IMR-90 (cell line): ENCODE data around the gene TMX2. TPM values are rescaled to one million over a fixed set of nuclear protein-coding genes. Genes with fewer than 3 reads are reported as not detected.

ENCODE experiments used
- ATAC-seq: fragments of 200-7000 bp; cut with Tn5 transposase; 2 replicates; pipeline ENCODE4 v1.9.1; 2020; ENCODE audit warnings: low read depth, mild to moderate bottlenecking, moderate library complexity
- BruUV-seq: library from RNA; stranded (reverse); fragments of 400-500 nt; replicated peaks from 2 replicates; lab custom pipeline; 2021; lab: Mats Ljungman, UMichigan
- CTCF ChIA-PET: fragments of 300-600 bp; formaldehyde crosslinking; extraction: SDS; loops from one replicate; lab custom pipeline; 2021; ENCODE audit warnings: antibody characterized with exemption; lab: Yijun Ruan, JAX
- POLR2A ChIA-PET: fragments of 300-600 bp; sonication (Branson Sonifier 250); formaldehyde crosslinking; loops from one replicate; lab custom pipeline; 2022; ENCODE audit warnings: antibody characterized with exemption; ENCODE audit not compliant: unreplicated experiment; lab: Charles Lee
- DNase-seq: peaks from one replicate; pipeline ENCODE4 v3.0.0; 2013
- H2AFZ ChIP-seq: replicated peaks from 2 replicates; pipeline ENCODE3; 2013; ENCODE audit warnings: low read length, mild to moderate bottlenecking; ENCODE audit not compliant: poor library complexity
- H2AK5ac ChIP-seq: 2 replicates; pipeline ENCODE4 v1.6.1; 2013; ENCODE audit warnings: low read depth, low read length, inconsistent platforms
- H2AK9ac ChIP-seq: replicated peaks from 2 replicates; pipeline ENCODE3; 2013; ENCODE audit warnings: mild to moderate bottlenecking, low read depth, low read length, moderate library complexity; ENCODE audit not compliant: poor library complexity
- H2BK120ac ChIP-seq: 2 replicates; pipeline ENCODE4 v1.6.1; 2013; ENCODE audit warnings: low read depth, low read length, inconsistent platforms
- H2BK15ac ChIP-seq: 3 replicates; pipeline ENCODE4 v1.6.1; 2013; ENCODE audit warnings: low read depth, low read length, inconsistent platforms
- H2BK20ac ChIP-seq: 2 replicates; pipeline ENCODE4 v1.6.1; 2013; ENCODE audit warnings: low read depth, mild to moderate bottlenecking, inconsistent platforms, low read length, moderate library complexity
- H2BK5ac ChIP-seq: 2 replicates; pipeline ENCODE4 v1.6.1; 2013; ENCODE audit warnings: mild to moderate bottlenecking, low read depth, low read length, inconsistent platforms; ENCODE audit not compliant: poor library complexity, severe bottlenecking
- H3K14ac ChIP-seq: replicated peaks from 2 replicates; pipeline ENCODE4 v1.6.1; 2013; ENCODE audit warnings: low read depth, low read length, inconsistent platforms
- H3K18ac ChIP-seq: 2 replicates; pipeline ENCODE4 v1.6.1; 2013; ENCODE audit warnings: low read depth, low read length, control low read depth
- H3K23ac ChIP-seq: 2 replicates; pipeline ENCODE4 v1.6.1; 2013; ENCODE audit warnings: low read depth, low read length, inconsistent platforms
- H3K27ac ChIP-seq: 2 replicates; pipeline ENCODE4 v1.5.1; 2013; ENCODE audit warnings: mild to moderate bottlenecking, control low read depth, low read length; ENCODE audit not compliant: insufficient read depth
- H3K27me3 ChIP-seq: 2 replicates; pipeline ENCODE4 v1.6.1; 2013; ENCODE audit warnings: low read length; ENCODE audit not compliant: control insufficient read depth, insufficient read depth
- H3K36me3 ChIP-seq: 2 replicates; pipeline ENCODE4 v1.6.1; 2013; ENCODE audit warnings: low read length, mixed read lengths; ENCODE audit not compliant: control insufficient read depth, insufficient read depth
- H3K4ac ChIP-seq: 2 replicates; pipeline ENCODE4 v1.6.1; 2013; ENCODE audit warnings: low read depth, low read length, inconsistent platforms
- H3K4me1 ChIP-seq: 2 replicates; pipeline ENCODE4 v1.6.1; 2013; ENCODE audit warnings: low read length, mixed read lengths; ENCODE audit not compliant: control insufficient read depth, insufficient read depth
- H3K4me2 ChIP-seq: 2 replicates; pipeline ENCODE4 v1.6.1; 2013; ENCODE audit warnings: low read depth, mild to moderate bottlenecking, control low read depth, low read length, moderate library complexity
- H3K4me3 ChIP-seq: 2 replicates; pipeline ENCODE4 v1.5.1; 2013; ENCODE audit warnings: low read depth, mild to moderate bottlenecking, control low read depth, low read length, moderate library complexity; ENCODE audit not compliant: insufficient read depth
- H3K56ac ChIP-seq: 2 replicates; pipeline ENCODE4 v1.6.1; 2013; ENCODE audit warnings: low read length, inconsistent platforms; ENCODE audit not compliant: insufficient read depth; ENCODE audit errors: extremely low read depth
- H3K79me1 ChIP-seq, 2 experiments: 2 replicates each; pipeline ENCODE4 v1.6.1; 2013; ENCODE audit warnings: low read length in 2 of 2, inconsistent platforms in 1 of 2, low read depth in 1 of 2
- H3K9ac ChIP-seq: 2 replicates; pipeline ENCODE4 v1.6.1; 2013; ENCODE audit warnings: low read depth, low read length, control low read depth
- H3K9me1 ChIP-seq: 2 replicates; pipeline ENCODE4 v1.6.1; 2013; ENCODE audit warnings: low read length, inconsistent platforms; ENCODE audit not compliant: insufficient read depth
- H3K9me3 ChIP-seq: 2 replicates; pipeline ENCODE4 v1.6.1; 2013; ENCODE audit warnings: low read length; ENCODE audit not compliant: control insufficient read depth, insufficient read depth
- H4K20me1 ChIP-seq: 2 replicates; pipeline ENCODE4 v1.6.1; 2013; ENCODE audit warnings: low read length, inconsistent platforms; ENCODE audit not compliant: insufficient read depth
- H4K5ac ChIP-seq: 2 replicates; pipeline ENCODE4 v1.6.1; 2013; ENCODE audit warnings: mild to moderate bottlenecking, low read depth, low read length, control low read depth
- H4K8ac ChIP-seq, 2 experiments: 2 replicates each; pipeline ENCODE4 v1.6.1; 2013; ENCODE audit warnings: low read depth in 2 of 2, low read length in 2 of 2, control low read depth in 1 of 2, inconsistent platforms in 1 of 2
- H4K91ac ChIP-seq: 2 replicates; pipeline ENCODE4 v1.6.1; 2013; ENCODE audit warnings: low read depth, low read length, inconsistent platforms; ENCODE audit not compliant: insufficient read depth
- BHLHE40 ChIP-seq: fragments of 150-350 bp; IDR thresholded peaks from 2 replicates; pipeline ENCODE4 v1.6.1; 2016; ENCODE audit warnings: mild to moderate bottlenecking, low read depth, low read length
- CEBPB ChIP-seq: IDR thresholded peaks from 2 replicates; pipeline ENCODE4 v1.6.1; 2012; ENCODE audit warnings: low read depth, low read length, improper control_type of control experiment
- CHD1 ChIP-seq: IDR thresholded peaks from 2 replicates; pipeline ENCODE4 v1.6.1; 2012; ENCODE audit warnings: low read depth, low read length, improper control_type of control experiment
- MAZ ChIP-seq: IDR thresholded peaks from 2 replicates; pipeline ENCODE4 v1.6.1; 2012; ENCODE audit warnings: low read depth, mild to moderate bottlenecking, low read length, improper control_type of control experiment, moderate library complexity, borderline replicate concordance
- MXI1 ChIP-seq: IDR thresholded peaks from 2 replicates; pipeline ENCODE4 v1.6.1; 2012; ENCODE audit warnings: low read depth, mild to moderate bottlenecking, low read length, moderate library complexity, borderline replicate concordance
- NFE2L2 ChIP-seq: fragments of 150-350 bp; IDR thresholded peaks from 2 replicates; pipeline ENCODE4 v1.6.1; 2016; ENCODE audit warnings: low read depth, mild to moderate bottlenecking, low read length
- POLR2A ChIP-seq: IDR thresholded peaks from 2 replicates; pipeline ENCODE4 v1.6.1; 2012; ENCODE audit warnings: mild to moderate bottlenecking, low read depth, low read length
- RAD21 ChIP-seq: IDR thresholded peaks from 2 replicates; pipeline ENCODE4 v1.6.1; 2012; ENCODE audit warnings: low read length, improper control_type of control experiment
- RCOR1 ChIP-seq: IDR thresholded peaks from 2 replicates; pipeline ENCODE4 v1.6.1; 2012; ENCODE audit warnings: mild to moderate bottlenecking, low read length, improper control_type of control experiment; ENCODE audit not compliant: insufficient replicate concordance
- WGBS, 2 experiments: methylation state at CpG; one replicate each; pipeline versions ENCODE4 v1.1.5 to v1.1.7; 2013; ENCODE audit warnings: missing lambda C conversion rate in 2 of 2; ENCODE audit not compliant: insufficient read length in 1 of 2; ENCODE audit errors: extremely low coverage in 2 of 2; 5-methylcytosine and 5-hydroxymethylcytosine counted together
- dilution Hi-C: fragments of 300-500 bp; cut with HindIII; formaldehyde crosslinking; loops from one replicate; pipeline ENCODE4 v1.14.3; 2018; ENCODE audit warnings: low sequenced_read_pairs; ENCODE audit not compliant: unreplicated experiment
- in situ Hi-C: fragments of 300-500 bp; cut with MboI; formaldehyde crosslinking; loops from 3 replicates; pipeline ENCODE4 v1.14.3; 2019; ENCODE audit warnings: low sequenced_read_pairs, inconsistent platforms, mixed read lengths
- intact Hi-C: fragments of 100-400 bp; cut with micrococcal nuclease; formaldehyde crosslinking; loops from 2 replicates; pipeline ENCODE4 v1.10.0; 2022
- polyA plus RNA-seq, 3 experiments: library from polyadenylated mRNA; depleted of rRNA; stranded (reverse); fragments of >200 nt; gene quantifications; 2 replicates each; pipeline ENCODE4 v1.2.3, GENCODE V29; 2012; ENCODE audit warnings: low replicate concordance in 1 of 3
- total RNA-seq: library from RNA; depleted of rRNA; stranded (reverse); fragments of >200 nt; gene quantifications from 2 replicates; pipeline ENCODE4 v1.2.3, GENCODE V29; 2012
- TF ChIP-seq, protein P1 (sequence below): fragments of 150-350 bp; IDR thresholded peaks from 2 replicates; pipeline ENCODE4 v1.6.1; 2017; ENCODE audit warnings: mild to moderate bottlenecking, antibody characterized with exemption, low read length, low read depth
- TF ChIP-seq, protein P2 (sequence below): conservative IDR thresholded peaks from 2 replicates; pipeline ENCODE4 v1.5.1; 2012; ENCODE audit warnings: mild to moderate bottlenecking, low read depth, low read length, improper control_type of control experiment

TMX2 gene
- total and polyA plus RNA-seq, 2 of the 4 experiments (the other 2 are of a cell fraction) = 60.3 to 103 TPM

DNA sequence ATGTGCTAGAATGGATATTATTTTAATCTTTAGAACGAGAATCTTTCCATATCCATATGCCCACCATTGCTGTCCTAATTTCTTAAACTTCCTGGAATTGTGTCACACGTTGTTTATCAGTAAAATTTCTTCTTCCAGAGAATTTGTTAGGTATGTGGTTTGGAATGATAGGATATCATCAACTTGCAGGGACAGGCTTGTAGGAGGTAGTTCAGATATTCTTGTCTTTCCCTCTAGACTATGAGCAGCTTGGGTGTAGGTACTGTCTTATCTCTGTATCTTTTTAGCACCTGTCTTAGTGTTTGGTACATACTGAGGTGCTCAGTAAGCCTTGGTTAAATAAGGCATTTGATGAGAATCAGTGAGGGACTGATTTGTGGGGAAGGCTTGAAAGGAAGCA, 52.6 kb downstream of the TMX2 start:
- Histone ChIP-seq H3K23ac (no peak overlapping the region), H3K14ac (no peak overlapping the region), H2BK120ac (no peak overlapping the region), H3K4ac (no peak overlapping the region), H3K27me3 (no peaks in the 10 kb centered on the region), H2BK20ac (no peak overlapping the region), H4K8ac (no peak overlapping the region), H2AK9ac (no peak overlapping the region), H3K27ac (peak overlapping the region; percentile 42; the same call in 1 of the 2 replicates), H3K4me1 (peaks cover 8% of the 10 kb centered on the region), H4K91ac (no peak overlapping the region), H3K18ac (no peak overlapping the region), H3K79me1 (peaks cover 0 to 35% of the 10 kb centered on the region in 2 experiments; a peak in 2 of 4 replicates), H2AK5ac (no peak overlapping the region), H3K9me1 (0 out of 2 replicates have a peak, but pooled peaks cover 6% of the 10 kb centered on the region), H3K56ac (no peak overlapping the region), H3K9ac (peak overlapping the region; percentile 100), H2BK15ac (no peak overlapping the region), H4K20me1 (peaks cover 65% of the 10 kb centered on the region), H3K36me3 (peaks cover 6% of the 10 kb centered on the region), H4K5ac (no peak overlapping the region; the same call in 1 of the 2 replicates), H3K4me3 (peak overlapping the region; percentile 99), H2AFZ (no peak overlapping the region), H3K9me3 (no peaks in the 10 kb centered on the region), H3K4me2 (peak overlapping the region; percentile 99), H2BK5ac (peak overlapping the region; percentile 39)
- DNase-seq (no peak), ATAC-seq (no peak)
- no TSS peak for BruUV-seq
- POLR2A ChIA-PET = interaction anchor here (0.6 to 1.4 kb wide), 5 partner anchors 14 to 551 kb away, joined by 3 to 7 read pairs (median 5); no protein-coding TSS in a partner anchor
- TF ChIP-seq MAZ = no peak
- TF ChIP-seq MXI1 = no peak
- TF ChIP-seq CHD1 = no peak
- TF ChIP-seq, protein P1, sequence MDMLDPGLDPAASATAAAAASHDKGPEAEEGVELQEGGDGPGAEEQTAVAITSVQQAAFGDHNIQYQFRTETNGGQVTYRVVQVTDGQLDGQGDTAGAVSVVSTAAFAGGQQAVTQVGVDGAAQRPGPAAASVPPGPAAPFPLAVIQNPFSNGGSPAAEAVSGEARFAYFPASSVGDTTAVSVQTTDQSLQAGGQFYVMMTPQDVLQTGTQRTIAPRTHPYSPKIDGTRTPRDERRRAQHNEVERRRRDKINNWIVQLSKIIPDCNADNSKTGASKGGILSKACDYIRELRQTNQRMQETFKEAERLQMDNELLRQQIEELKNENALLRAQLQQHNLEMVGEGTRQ = no peak
- no peak for TF ChIP-seq POLR2A
- TF ChIP-seq NFE2L2 = no peak
- no peak for TF ChIP-seq BHLHE40
- no peak for TF ChIP-seq RAD21
- TF ChIP-seq RCOR1 = no peak
- TF ChIP-seq, protein P2, sequence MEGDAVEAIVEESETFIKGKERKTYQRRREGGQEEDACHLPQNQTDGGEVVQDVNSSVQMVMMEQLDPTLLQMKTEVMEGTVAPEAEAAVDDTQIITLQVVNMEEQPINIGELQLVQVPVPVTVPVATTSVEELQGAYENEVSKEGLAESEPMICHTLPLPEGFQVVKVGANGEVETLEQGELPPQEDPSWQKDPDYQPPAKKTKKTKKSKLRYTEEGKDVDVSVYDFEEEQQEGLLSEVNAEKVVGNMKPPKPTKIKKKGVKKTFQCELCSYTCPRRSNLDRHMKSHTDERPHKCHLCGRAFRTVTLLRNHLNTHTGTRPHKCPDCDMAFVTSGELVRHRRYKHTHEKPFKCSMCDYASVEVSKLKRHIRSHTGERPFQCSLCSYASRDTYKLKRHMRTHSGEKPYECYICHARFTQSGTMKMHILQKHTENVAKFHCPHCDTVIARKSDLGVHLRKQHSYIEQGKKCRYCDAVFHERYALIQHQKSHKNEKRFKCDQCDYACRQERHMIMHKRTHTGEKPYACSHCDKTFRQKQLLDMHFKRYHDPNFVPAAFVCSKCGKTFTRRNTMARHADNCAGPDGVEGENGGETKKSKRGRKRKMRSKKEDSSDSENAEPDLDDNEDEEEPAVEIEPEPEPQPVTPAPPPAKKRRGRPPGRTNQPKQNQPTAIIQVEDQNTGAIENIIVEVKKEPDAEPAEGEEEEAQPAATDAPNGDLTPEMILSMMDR = no peak
- TF ChIP-seq CEBPB = no peak
- dilution Hi-C loops = no loop called here
- no CpG with 5 or more reads among the region's 2 CpGs for WGBS, 2 experiments
- CTCF ChIA-PET = interaction anchor here (1.5 to 2.0 kb wide), 2 partner anchors 14 to 36 kb away, joined by 5 to 8 read pairs; no protein-coding TSS in a partner anchor
- intact Hi-C loops = loop anchor here (5.0 kb wide), 3 partner anchors 292 to 747 kb away; no protein-coding TSS in a partner anchor
- in situ Hi-C loops = no loop called here
